NCI-H187 treated with DMSO at 0.1 percent for 48 hours (cell line): ENCODE results near the gene MEIS2.

Source experiments
- DNase-seq: peaks from one replicate; lab custom pipeline; 2025; lab: John Stamatoyannopoulos, UW

MEIS2 gene

DNA sequence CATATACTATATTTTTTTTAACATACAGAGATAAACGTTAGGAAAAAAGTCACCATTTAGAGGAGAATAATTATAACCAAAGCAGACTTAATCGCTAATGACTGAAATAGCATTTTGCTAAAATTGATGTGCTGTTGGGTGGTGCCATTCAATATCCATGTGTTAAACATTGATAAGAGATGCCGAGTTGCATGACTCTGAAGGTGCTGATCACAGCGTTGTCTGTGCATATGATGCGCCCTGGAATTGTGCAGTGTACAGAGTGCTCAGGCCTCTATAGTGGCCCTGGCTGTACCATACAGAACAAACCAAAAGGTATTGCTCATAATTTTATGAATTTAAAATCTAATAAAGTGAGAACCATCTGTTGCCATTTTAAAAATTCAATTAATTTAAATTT lies 168.3 kb downstream of the MEIS2 start:
- no peak for DNase-seq

DNA sequence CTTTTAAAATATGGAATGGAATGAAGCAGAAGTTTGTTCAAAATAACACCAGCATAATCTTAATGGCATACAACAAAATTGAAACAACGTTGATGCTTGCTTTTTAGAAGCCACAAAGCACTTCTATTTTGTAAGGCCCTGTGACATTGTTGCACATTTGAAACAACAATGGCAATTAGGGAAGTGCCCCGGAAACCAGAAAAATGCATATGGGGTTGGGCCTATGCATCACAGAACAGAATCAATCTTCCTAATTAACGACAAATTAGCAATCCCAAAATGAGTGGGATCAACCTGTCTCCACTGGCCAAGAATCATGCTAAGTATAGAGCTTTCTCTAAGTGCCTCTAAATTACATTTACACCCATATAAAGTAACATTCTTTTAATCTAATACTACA lies 168.9 kb downstream of the MEIS2 start:
- DNase-seq, result no peak

- DNase-seq, result no peak
Observed at GRCh38 chr15:36926427-36926825, 173.9 kb downstream of the MEIS2 start.

- DNase-seq, result no peak
Observed at GRCh38 chr15:36925653-36926426, 174.5 kb downstream of the MEIS2 start.

DNA sequence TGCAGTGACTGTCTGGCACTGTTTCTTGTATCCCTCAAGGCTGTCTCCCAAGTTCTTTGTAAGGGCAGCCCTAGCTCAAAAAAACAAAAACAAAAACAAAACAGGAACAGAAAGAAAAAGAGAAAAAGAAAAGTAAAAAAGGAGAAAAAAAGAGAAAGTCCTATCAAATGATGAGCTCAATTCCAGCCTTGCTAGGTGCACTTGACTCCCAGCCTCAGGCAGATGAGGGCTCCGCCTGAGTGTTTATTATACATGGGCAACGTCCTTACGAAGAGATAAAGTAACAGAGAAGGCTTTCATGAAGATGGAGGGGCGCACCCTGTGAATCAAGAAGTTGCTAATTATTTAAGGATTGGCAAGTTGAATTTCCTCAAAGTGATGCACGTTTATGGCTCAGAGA lies 175.3 kb downstream of the MEIS2 start:
- no peak for DNase-seq

- DNase-seq, result no peak
Observed at GRCh38 chr15:36924034-36924433, 176.3 kb downstream of the MEIS2 start.

DNA sequence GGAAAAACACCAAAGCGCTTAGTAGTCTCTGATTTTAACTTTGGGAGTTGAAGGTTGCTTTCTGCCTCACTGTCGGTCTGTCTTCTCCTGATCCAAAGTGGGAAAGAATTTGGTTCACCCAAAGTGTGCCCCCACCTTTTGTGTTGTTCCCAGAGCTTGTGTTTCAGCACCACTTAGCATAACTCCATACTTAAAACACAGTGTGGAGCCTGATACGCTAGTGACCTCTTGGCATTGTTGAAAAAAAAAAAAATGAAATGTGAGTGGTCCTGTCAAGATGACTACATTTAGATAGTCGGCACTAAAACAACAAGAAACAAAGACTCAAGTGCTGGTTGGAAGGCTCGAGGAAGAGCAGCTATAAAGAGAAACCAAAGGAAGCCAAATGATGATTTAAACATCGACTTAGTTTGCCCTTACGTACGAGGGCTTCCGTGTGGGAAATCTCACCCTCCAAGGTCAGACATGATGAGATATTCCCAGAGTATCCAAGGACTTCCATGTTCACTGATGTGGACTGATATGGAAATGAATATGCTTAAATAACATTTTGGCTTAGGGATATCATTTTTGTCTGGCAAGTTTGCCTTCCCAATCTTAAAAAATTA lies 178.8 kb downstream of the MEIS2 start:
- no peak for DNase-seq

GRCh38 chr15:36917411-36918267 lies 182.7 kb downstream of the MEIS2 start:
- no peak for DNase-seq

- peak; percentile 58 for DNase-seq
Observed at GRCh38 chr15:36914960-36915808, 185.2 kb downstream of the MEIS2 start.

GRCh38 chr15:36914466-36914865 lies 185.9 kb downstream of the MEIS2 start:
- no peak for DNase-seq

GRCh38 chr15:36912311-36912712 lies 188.0 kb downstream of the MEIS2 start:
- DNase-seq, result no peak

DNA sequence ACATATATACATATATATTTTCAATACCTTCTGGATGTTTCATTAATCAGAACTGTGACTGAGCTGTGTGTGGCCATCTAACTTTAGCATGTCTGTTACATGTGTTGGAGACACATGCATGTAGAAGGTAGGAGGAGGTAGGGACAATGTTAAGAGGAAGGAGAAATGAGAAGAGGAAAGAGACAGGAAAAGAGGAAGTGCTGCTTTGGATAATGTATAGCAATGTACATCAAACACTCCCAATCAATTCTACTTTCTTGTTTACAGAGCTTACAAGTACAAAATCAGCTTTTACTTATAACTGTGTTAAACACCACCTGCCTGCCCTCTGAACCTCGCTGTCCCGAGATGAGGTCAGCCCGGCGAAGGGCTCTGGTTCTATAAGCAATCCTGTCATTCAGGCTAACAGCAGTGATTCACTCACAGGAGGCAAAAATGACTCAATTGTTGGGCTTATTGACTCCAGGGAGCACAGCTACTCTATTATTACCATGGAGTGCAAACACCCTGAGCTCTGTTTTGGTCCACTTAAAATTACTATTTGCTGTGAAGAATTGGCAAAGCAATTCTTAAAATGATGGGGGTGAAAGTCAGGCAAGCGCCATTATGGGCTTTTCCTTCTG lies 188.9 kb downstream of the MEIS2 start:
- DNase-seq, result no peak

DNA sequence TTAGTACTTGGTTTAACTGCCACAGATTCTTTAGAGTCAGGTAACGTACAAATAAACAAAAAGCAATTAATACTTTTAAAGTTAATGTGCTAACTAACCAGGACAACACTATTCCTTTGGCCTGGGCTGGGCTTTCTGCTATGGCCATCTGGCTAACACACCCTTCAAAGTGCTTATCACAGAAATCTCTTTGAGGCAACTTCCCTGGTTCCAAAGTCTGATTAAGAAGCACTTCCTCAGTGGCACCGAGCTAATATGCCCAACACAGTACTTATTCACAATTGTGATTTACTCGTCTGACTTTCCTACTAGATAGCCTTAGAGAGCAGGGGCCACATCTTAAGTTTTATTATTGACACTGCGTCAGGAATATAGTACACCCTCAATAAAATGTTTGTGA lies 191.4 kb downstream of the MEIS2 start:
- no peak for DNase-seq

DNA sequence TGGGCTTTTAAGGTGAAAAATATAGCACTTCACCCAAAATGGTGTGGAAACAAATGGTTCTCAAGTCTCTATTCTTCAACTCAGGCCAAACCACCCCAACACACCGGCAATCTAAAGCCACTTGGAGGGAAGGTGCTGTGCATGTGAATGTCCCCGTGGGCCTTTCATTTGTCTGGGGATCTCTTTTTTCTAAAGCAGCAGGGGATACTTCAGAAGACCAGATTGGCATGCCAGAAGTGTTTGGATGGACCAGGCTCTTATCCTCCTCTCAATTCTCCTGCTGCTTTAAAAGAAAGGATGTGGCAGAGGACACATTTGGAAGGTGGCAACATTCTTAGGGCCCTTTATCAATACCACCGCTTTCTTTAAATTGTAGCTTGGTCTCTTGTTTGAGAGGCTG lies 193.1 kb downstream of the MEIS2 start:
- no peak for DNase-seq

GRCh38 chr15:36905908-36906307 lies 194.4 kb downstream of the MEIS2 start:
- DNase-seq, result no peak

GRCh38 chr15:36904715-36905114 lies 195.6 kb downstream of the MEIS2 start:
- no peak for DNase-seq

DNA sequence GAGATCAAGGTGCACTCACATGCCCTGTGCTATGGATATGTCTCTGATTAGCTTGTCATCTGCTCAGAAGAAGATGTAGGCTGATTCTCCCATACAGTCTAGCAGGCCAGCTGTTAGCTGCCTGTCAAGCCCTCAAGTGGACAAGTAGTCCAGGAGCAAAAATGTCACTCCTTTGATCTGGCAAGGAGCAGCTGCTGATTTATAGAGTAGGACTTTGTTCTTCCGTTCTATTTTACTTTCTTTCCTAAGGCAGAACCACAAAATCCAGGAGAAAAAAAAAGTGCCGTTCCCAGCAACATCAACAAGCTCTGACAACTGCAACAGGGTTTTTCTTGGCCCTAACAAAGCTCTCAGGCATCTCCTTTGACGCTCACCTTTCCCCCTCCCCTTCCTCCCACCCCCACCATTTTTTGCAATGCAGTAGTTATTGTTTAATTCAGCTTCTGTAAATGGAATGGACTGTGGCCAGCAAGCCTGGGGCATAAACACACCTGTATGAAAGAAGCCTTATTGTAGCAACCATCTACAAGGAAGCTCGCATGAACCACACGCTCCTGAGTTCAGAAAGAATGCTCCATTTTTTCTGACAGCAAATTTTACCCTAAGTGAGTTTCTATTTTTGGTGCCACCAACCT lies 196.3 kb downstream of the MEIS2 start:
- no peak for DNase-seq

DNA sequence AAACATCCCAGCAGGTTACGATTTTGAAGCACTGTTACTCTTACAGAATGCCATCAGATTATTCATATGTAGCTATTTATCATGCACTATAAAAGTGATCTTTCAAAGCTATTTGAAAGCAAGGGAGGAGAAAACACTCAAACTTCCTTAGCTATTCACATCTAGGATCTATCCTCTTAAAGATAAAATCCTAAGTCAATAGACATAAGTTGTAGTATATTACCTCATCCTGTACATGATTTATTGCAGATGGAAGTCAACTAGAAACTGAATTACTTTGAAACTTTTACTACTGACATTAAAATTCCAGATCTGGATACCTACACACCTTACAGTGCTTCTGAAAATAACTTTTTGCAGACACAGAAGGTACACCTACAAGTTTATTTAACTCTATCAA lies 197.2 kb downstream of the MEIS2 start:
- no peak for DNase-seq

DNA sequence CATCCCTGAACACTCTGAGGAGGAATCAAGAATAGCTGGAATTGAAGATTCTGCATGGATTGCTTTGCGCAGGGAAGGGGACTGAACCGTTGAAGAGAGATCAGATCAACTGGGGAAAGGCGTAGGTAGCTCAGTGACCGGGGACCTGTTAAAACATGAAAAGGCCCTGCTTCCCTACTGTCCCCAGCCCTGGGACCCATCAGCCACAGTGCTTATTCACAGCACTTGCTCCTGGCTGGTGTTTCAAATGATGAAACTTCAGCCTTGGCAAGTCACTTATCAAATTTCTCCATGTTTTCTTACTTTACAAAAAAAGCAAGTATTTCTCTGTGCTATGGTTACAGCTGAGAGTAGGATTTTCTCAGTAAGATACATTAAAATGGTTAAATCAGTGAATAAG lies 199.3 kb downstream of the MEIS2 start:
- no peak for DNase-seq

- no peak for DNase-seq
Observed at GRCh38 chr15:36899696-36900095, 200.7 kb downstream of the MEIS2 start.

GRCh38 chr15:36898536-36899126 lies 201.7 kb downstream of the MEIS2 start:
- DNase-seq, result no peak
